Mesendoderm (in vitro differentiated cells): ENCODE data around the gene LRRFIP1.

Source experiments
- DNase-seq: peaks from one replicate; pipeline ENCODE4 v3.0.0; 2013
- H2AK5ac ChIP-seq: 2 replicates; pipeline ENCODE4 v1.6.1; 2013; ENCODE audit warnings: low read length, inconsistent platforms
- H2BK120ac ChIP-seq: 2 replicates; pipeline ENCODE4 v1.6.1; 2013; ENCODE audit warnings: low read depth, mild to moderate bottlenecking, low read length, moderate library complexity, mixed read lengths
- H2BK15ac ChIP-seq: replicated peaks from 2 replicates; pipeline ENCODE4 v1.6.1; 2013; ENCODE audit warnings: low read depth, mild to moderate bottlenecking, moderate library complexity
- H2BK5ac ChIP-seq: 2 replicates; pipeline ENCODE4 v1.6.1; 2013; ENCODE audit warnings: low read length, inconsistent platforms
- H3K18ac ChIP-seq: 2 replicates; pipeline ENCODE4 v1.6.1; 2013; ENCODE audit warnings: mild to moderate bottlenecking, low read length, mixed read lengths
- H3K23ac ChIP-seq: one replicate; pipeline ENCODE4 v1.6.1; 2013; ENCODE audit warnings: low read length
- H3K27ac ChIP-seq: 2 replicates; pipeline ENCODE4 v1.5.1; 2013; ENCODE audit warnings: low read depth, mild to moderate bottlenecking, inconsistent platforms, low read length, moderate library complexity
- H3K27me3 ChIP-seq: 2 replicates; pipeline ENCODE4 v1.6.1; 2013; ENCODE audit warnings: low read length, control low read depth, mild to moderate bottlenecking, inconsistent platforms; ENCODE audit not compliant: insufficient read depth, poor library complexity
- H3K36me3 ChIP-seq: 2 replicates; pipeline ENCODE4 v1.6.1; 2013; ENCODE audit warnings: low read length, inconsistent platforms; ENCODE audit not compliant: control insufficient read depth, insufficient read depth
- H3K4ac ChIP-seq: one replicate; pipeline ENCODE4 v1.6.1; 2013; ENCODE audit warnings: low read depth, mild to moderate bottlenecking, low read length, moderate library complexity
- H3K4me1 ChIP-seq: 2 replicates; pipeline ENCODE4 v1.6.1; 2013; ENCODE audit warnings: low read depth, low read length, inconsistent platforms; ENCODE audit not compliant: control insufficient read depth
- H3K4me2 ChIP-seq: 2 replicates; pipeline ENCODE4 v1.6.1; 2013; ENCODE audit warnings: low read length
- H3K4me3 ChIP-seq: 2 replicates; pipeline ENCODE4 v1.5.1; 2013; ENCODE audit warnings: mild to moderate bottlenecking, low read length
- H3K56ac ChIP-seq: one replicate; pipeline ENCODE4 v1.6.1; 2013; ENCODE audit warnings: low read length
- H3K79me1 ChIP-seq: 2 replicates; pipeline ENCODE4 v1.6.1; 2013; ENCODE audit warnings: low read length, inconsistent platforms
- H3K79me2 ChIP-seq: 2 replicates; pipeline ENCODE4 v1.6.1; 2013; ENCODE audit warnings: mild to moderate bottlenecking, low read length; ENCODE audit not compliant: control insufficient read depth, insufficient read depth
- H3K9ac ChIP-seq: 2 replicates; pipeline ENCODE4 v1.6.1; 2013; ENCODE audit warnings: low read length, inconsistent platforms
- H4K5ac ChIP-seq: one replicate; pipeline ENCODE4 v1.6.1; 2013; ENCODE audit warnings: low read length
- H4K8ac ChIP-seq: one replicate; pipeline ENCODE4 v1.6.1; 2013; ENCODE audit warnings: low read depth, mild to moderate bottlenecking, control low read depth, low read length, moderate library complexity
- WGBS: extraction: QIAGEN DNeasy Blood & Tissue Kit; methylation state at CpG from one replicate; pipeline ENCODE4 v1.1.7; 2013; ENCODE audit warnings: low lambda C conversion rate, missing lambda C conversion rate; ENCODE audit not compliant: insufficient coverage; ENCODE audit errors: extremely low coverage; 5-methylcytosine and 5-hydroxymethylcytosine counted together

Gene LRRFIP1

DNA sequence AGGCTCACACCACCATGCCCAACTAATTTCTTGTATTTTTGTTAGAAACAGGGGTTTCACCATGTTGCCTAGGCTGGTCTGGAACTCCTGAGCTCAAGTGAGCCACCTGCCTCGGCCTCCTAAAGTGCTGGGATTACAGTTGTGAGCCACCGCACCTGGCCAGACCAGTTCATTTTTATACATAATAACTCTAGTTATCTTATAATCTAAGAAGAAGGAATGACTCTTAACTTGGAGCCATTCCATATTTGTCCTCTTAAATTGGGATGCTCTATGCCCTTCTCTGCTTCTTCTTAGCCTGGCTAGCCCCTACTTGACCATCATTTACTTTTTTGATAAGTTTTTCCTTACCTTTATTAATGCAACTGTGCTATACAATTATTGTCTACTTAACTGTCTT is 174.1 kb downstream of the LRRFIP1 start:
- H3K4me3 ChIP-seq, result no peak overlapping the region
- H3K56ac ChIP-seq, result no peak overlapping the region
- H2BK15ac ChIP-seq, result no peak overlapping the region
- no peak overlapping the region for H4K5ac ChIP-seq
- H3K4me1 ChIP-seq, result no peaks in the 10 kb centered on the region
- no peaks in the 10 kb centered on the region for H3K79me1 ChIP-seq
- no peak overlapping the region for H4K8ac ChIP-seq
- no peaks in the 10 kb centered on the region for H3K36me3 ChIP-seq
- DNase-seq, result no peak
- H2AK5ac ChIP-seq, result no peak overlapping the region
- H2BK120ac ChIP-seq, result no peak overlapping the region
- no peak overlapping the region for H3K4me2 ChIP-seq
- no peaks in the 10 kb centered on the region for H3K79me2 ChIP-seq
- H3K9ac ChIP-seq, result no peak overlapping the region
- H3K27me3 ChIP-seq, result no peaks in the 10 kb centered on the region
- no peak overlapping the region for H3K4ac ChIP-seq
- H3K18ac ChIP-seq, result no peak overlapping the region
- no peak overlapping the region for H3K23ac ChIP-seq
- H2BK5ac ChIP-seq, result no peak overlapping the region
- no CpG with 5 or more reads among the region's 2 CpGs for WGBS
- H3K27ac ChIP-seq, result no peak overlapping the region

DNA sequence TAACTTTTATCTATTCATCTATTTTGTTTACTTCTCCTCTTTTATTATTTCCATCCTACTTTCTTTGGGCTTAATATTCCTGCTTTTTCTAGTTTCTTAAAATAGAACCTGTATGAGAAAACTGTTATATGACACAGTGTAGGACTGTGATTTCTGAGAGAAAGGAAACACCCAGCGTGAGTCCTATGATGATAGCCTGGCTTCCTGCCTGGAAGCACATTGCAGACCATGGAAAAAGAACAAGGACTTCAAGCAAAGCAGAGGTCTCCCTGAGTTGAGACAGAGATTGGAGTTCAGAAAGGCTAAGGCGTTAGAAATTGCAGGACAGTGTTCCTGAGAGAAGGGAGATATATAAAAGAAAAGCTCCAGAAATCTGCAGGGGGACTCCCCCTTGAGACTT is 178.9 kb downstream of the LRRFIP1 start:
- H3K9ac ChIP-seq, result no peak overlapping the region

DNA sequence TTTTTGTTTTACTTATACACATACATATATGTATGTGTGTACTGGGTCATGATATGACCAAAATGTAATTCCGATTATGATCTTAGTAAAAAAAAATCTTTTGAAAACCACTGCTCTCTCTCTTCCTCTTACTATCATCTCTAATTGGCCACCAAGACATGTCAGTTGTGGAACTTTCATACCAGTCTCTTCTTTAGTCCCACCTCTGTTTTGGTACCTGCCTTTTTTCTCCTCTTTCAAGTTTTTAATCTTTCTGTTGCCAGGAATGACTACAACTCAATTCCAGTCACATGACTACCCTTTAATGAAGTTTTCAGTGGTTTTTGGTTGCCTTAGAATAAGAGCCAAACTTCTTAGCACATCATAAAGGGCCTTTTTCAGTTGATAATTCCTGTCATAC is 188.2 kb downstream of the LRRFIP1 start:
- Histone ChIP-seq H3K27ac (no peak overlapping the region), H3K4me2 (no peak overlapping the region), H3K79me1 (no peaks in the 10 kb centered on the region), H2BK5ac (no peak overlapping the region), H3K4me1 (no peaks in the 10 kb centered on the region), H3K4me3 (no peak overlapping the region), H3K36me3 (no peaks in the 10 kb centered on the region), H4K8ac (no peak overlapping the region), H2BK120ac (no peak overlapping the region), H3K18ac (no peak overlapping the region), H3K27me3 (no peaks in the 10 kb centered on the region), H3K4ac (no peak overlapping the region), H3K9ac (no peak overlapping the region), H3K23ac (no peak overlapping the region), H4K5ac (no peak overlapping the region), H3K56ac (no peak overlapping the region), H2AK5ac (no peak overlapping the region), H2BK15ac (no peak overlapping the region), H3K79me2 (no peaks in the 10 kb centered on the region)
- whole genome bisulfite sequencing, result no CpG with 5 or more reads among the region's 1 CpG
- DNase-seq, result no peak

More for the DNA sequence above, 178.9 kb downstream of the LRRFIP1 start:
- H3K56ac ChIP-seq, result no peak overlapping the region
- H2BK15ac ChIP-seq, result no peak overlapping the region
- no peaks in the 10 kb centered on the region for H3K36me3 ChIP-seq
- no peak overlapping the region for H3K4me3 ChIP-seq
- no peak overlapping the region for H4K5ac ChIP-seq
- H3K18ac ChIP-seq, result no peak overlapping the region
- no peak overlapping the region for H4K8ac ChIP-seq
- no peak overlapping the region for H2AK5ac ChIP-seq
- H3K4ac ChIP-seq, result no peak overlapping the region
- no peaks in the 10 kb centered on the region for H3K27me3 ChIP-seq
- no peaks in the 10 kb centered on the region for H3K79me2 ChIP-seq
- H2BK5ac ChIP-seq, result no peak overlapping the region
- no peaks in the 10 kb centered on the region for H3K4me1 ChIP-seq
- H2BK120ac ChIP-seq, result no peak overlapping the region
- no peak overlapping the region for H3K27ac ChIP-seq
- H3K4me2 ChIP-seq, result no peak overlapping the region
- H3K23ac ChIP-seq, result no peak overlapping the region
- no CpG with 5 or more reads among the region's 2 CpGs for WGBS
- no peaks in the 10 kb centered on the region for H3K79me1 ChIP-seq
- no peak for DNase-seq

DNA sequence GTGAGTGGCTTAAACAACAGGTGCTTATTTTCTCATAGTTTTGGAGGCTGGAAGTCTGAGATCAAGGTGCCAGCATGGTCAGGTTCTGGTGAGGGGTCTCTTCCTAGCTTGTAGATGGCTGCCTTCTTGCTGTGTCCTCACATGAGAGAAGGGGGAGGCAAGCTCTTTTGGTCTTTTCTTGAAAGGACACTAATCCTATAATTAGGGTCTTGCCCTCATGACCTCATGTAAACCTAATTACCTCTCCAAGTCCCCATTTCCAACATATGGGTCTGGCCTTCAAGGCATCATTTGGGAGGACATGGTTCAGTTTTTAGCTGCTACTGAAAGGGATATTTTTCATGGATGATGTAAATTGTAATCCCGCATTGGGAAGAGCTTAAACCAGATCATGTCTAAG is 189.1 kb downstream of the LRRFIP1 start:
- Histone ChIP-seq H3K36me3 (no peaks in the 10 kb centered on the region), H3K9ac (no peak overlapping the region), H4K8ac (no peak overlapping the region), H2BK15ac (no peak overlapping the region), H3K18ac (no peak overlapping the region), H3K79me1 (no peaks in the 10 kb centered on the region), H3K56ac (no peak overlapping the region), H3K27ac (no peak overlapping the region), H3K23ac (no peak overlapping the region), H3K79me2 (no peaks in the 10 kb centered on the region), H2BK120ac (no peak overlapping the region), H3K4ac (no peak overlapping the region), H4K5ac (no peak overlapping the region), H3K4me3 (no peak overlapping the region), H3K4me2 (no peak overlapping the region), H2AK5ac (no peak overlapping the region), H3K27me3 (no peaks in the 10 kb centered on the region), H3K4me1 (no peaks in the 10 kb centered on the region), H2BK5ac (no peak overlapping the region)
- no CpG with 5 or more reads among the region's 1 CpG for WGBS
- DNase-seq, result no peak

DNA sequence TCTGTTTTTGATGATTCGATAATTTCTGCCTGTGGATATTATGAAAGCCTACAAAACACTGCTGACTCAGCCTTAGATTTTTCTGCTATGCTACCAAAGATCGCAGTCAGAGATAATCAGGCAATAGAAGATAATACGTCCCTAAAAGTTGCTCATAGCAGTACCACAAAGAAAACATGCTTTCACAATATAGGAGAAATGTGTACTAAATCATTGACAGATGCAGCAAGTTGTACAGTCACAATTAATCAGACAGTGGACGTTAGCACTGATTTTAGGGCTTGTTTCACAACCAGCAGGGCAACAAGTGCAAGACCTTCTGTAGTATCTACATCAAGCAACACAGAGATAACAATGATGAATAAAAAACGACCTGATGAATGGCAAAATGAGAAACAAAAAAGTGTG is 190.7 kb downstream of the LRRFIP1 start:
- Histone ChIP-seq H3K4me1 (no peaks in the 10 kb centered on the region), H3K27me3 (no peaks in the 10 kb centered on the region)
- no CpG with 5 or more reads among the region's 5 CpGs for WGBS

DNA sequence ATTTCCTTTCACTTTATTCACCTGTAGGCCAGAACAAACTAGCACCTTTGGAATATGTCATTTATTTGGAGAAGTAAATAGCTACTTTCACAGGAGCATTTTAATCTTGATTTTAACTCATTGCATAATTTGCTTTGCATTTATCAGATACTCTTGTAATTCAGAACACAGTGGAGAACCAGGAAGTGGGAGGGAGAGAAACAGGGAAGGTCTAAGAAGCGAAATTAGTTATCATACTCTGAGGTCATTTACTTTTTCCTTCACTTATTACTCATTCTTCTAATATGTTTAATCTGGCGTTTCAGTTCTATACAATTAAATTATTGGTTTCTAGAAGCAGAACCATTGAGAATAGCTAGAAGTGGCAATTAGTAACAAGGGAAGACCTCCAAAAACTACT is 191.8 kb downstream of the LRRFIP1 start:
- Histone ChIP-seq H4K8ac (no peak overlapping the region), H2BK15ac (no peak overlapping the region), H3K36me3 (no peaks in the 10 kb centered on the region), H3K18ac (no peak overlapping the region), H2BK5ac (no peak overlapping the region), H3K79me2 (no peaks in the 10 kb centered on the region), H3K9ac (no peak overlapping the region), H3K27me3 (no peaks in the 10 kb centered on the region), H3K56ac (no peak overlapping the region), H4K5ac (no peak overlapping the region), H3K23ac (no peak overlapping the region), H3K4me1 (no peaks in the 10 kb centered on the region), H3K4ac (no peak overlapping the region), H2AK5ac (no peak overlapping the region), H2BK120ac (no peak overlapping the region), H3K79me1 (no peaks in the 10 kb centered on the region), H3K27ac (no peak overlapping the region), H3K4me2 (no peak overlapping the region), H3K4me3 (no peak overlapping the region)
- no peak for DNase-seq
- WGBS, result no CpG with 5 or more reads among the region's 2 CpGs

More for the DNA sequence above, 190.7 kb downstream of the LRRFIP1 start:
- no peak overlapping the region for H3K56ac ChIP-seq
- H3K18ac ChIP-seq, result no peak overlapping the region
- no peak overlapping the region for H4K5ac ChIP-seq
- no peak overlapping the region for H3K23ac ChIP-seq
- H2BK5ac ChIP-seq, result no peak overlapping the region
- H3K36me3 ChIP-seq, result no peaks in the 10 kb centered on the region
- H2AK5ac ChIP-seq, result no peak overlapping the region
- no peak overlapping the region for H2BK15ac ChIP-seq
- no peak overlapping the region for H3K4me2 ChIP-seq
- H3K79me1 ChIP-seq, result no peaks in the 10 kb centered on the region
- no peak overlapping the region for H2BK120ac ChIP-seq
- no peak overlapping the region for H3K9ac ChIP-seq
- DNase-seq, result no peak
- no peak overlapping the region for H3K4me3 ChIP-seq
- no peak overlapping the region for H4K8ac ChIP-seq
- no peaks in the 10 kb centered on the region for H3K79me2 ChIP-seq
- H3K27ac ChIP-seq, result no peak overlapping the region
- no peak overlapping the region for H3K4ac ChIP-seq
